Activated B cell treated with CpG ODN at 0.5 μM for 24 hours (primary cell): ENCODE data around the gene HERC6. TPM values are rescaled to one million over a fixed set of nuclear protein-coding genes. Genes with fewer than 3 reads are reported as not detected.

Experiments used
- ATAC-seq: fragments of 200-7000 bp; cut with Tn5 transposase; one replicate; pipeline ENCODE4 v1.10.0; 2021; ENCODE audit warnings: low read depth, mild to moderate bottlenecking, moderate library complexity
- CTCF ChIA-PET: fragments of 350-600 bp; sonication (Branson Sonifier 250); formaldehyde crosslinking; loops from one replicate; lab custom pipeline; 2021; ENCODE audit warnings: antibody characterized with exemption; lab: Charles Lee
- POLR2A ChIA-PET: fragments of 350-600 bp; sonication (Branson Sonifier 250); formaldehyde crosslinking; loops from one replicate; lab custom pipeline; 2021; ENCODE audit warnings: antibody characterized with exemption; lab: Charles Lee
- DNase-seq: peaks from one replicate; pipeline ENCODE4 v3.0.0; 2022
- H3K27ac Mint-ChIP-seq: one replicate; pipeline ENCODE4 v1.8.0; 2020; ENCODE audit warnings: mixed read lengths
- H3K27me3 Mint-ChIP-seq: one replicate; pipeline ENCODE4 v1.8.0; 2021; ENCODE audit warnings: mixed read lengths
- H3K36me3 Mint-ChIP-seq: one replicate; pipeline ENCODE4 v1.8.0; 2021; ENCODE audit warnings: low read depth, mixed read lengths
- H3K4me1 Mint-ChIP-seq: one replicate; pipeline ENCODE4 v1.8.0; 2021; ENCODE audit warnings: mixed read lengths
- H3K4me3 Mint-ChIP-seq: one replicate; pipeline ENCODE4 v1.8.0; 2020; ENCODE audit warnings: mild to moderate bottlenecking, mixed read lengths
- H3K9me3 Mint-ChIP-seq: one replicate; pipeline ENCODE4 v1.8.0; 2020; ENCODE audit warnings: mixed read lengths
- intact Hi-C: fragments of 100-400 bp; cut with micrococcal nuclease; formaldehyde crosslinking; loops from one replicate; pipeline ENCODE4 v1.15.1; 2024
- total RNA-seq: library from RNA; stranded (reverse); gene quantifications from 2 replicates; pipeline ENCODE4 v1.2.3, GENCODE V29; 2022
- TF ChIP-seq, protein P1 (sequence below): fragments of 200-600 bp; IDR thresholded peaks from one replicate; pipeline ENCODE4 v1.8.0; 2022; ENCODE audit warnings: antibody characterized with exemption, mild to moderate bottlenecking

Gene HERC6
- total RNA-seq, 1 donor from 2014 or later, result 11.4 TPM

DNA sequence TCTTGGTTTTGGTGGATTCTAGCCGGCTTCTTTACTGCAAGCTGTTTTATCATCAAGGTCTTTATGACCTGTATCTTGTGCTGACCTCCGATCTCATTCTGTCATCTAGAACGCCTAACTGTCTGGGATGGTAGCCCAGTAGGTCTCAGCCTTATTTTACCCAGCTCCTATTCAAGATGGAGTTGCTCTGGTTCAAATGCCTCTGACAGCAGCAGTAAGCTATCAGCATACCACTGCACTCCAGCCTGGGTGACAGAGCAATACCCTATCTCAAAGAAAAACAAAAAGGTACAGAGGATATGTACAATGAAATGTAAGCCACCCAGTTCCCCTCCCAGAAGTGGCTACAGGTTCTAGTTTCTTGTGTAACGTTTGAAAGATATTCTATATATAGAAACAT, 36.1 kb downstream of the HERC6 start:
- DNase-seq, result no peak
- Mint-ChIP-seq H3K27me3 (no peaks in the 10 kb centered on the region), H3K9me3 (no peaks in the 10 kb centered on the region), H3K27ac (no peak overlapping the region), H3K4me1 (no peaks in the 10 kb centered on the region), H3K4me3 (no peak overlapping the region), H3K36me3 (peaks cover 30% of the 10 kb centered on the region)
- intact Hi-C loops, result no loop called here
- TF ChIP-seq, protein P1, sequence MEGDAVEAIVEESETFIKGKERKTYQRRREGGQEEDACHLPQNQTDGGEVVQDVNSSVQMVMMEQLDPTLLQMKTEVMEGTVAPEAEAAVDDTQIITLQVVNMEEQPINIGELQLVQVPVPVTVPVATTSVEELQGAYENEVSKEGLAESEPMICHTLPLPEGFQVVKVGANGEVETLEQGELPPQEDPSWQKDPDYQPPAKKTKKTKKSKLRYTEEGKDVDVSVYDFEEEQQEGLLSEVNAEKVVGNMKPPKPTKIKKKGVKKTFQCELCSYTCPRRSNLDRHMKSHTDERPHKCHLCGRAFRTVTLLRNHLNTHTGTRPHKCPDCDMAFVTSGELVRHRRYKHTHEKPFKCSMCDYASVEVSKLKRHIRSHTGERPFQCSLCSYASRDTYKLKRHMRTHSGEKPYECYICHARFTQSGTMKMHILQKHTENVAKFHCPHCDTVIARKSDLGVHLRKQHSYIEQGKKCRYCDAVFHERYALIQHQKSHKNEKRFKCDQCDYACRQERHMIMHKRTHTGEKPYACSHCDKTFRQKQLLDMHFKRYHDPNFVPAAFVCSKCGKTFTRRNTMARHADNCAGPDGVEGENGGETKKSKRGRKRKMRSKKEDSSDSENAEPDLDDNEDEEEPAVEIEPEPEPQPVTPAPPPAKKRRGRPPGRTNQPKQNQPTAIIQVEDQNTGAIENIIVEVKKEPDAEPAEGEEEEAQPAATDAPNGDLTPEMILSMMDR, result no peak
- ATAC-seq, result no peak
- ChIA-PET CTCF (no interaction called here), POLR2A (no interaction called here)

- Mint-ChIP-seq H3K4me1 (no peaks in the 10 kb centered on the region), H3K27me3 (no peaks in the 10 kb centered on the region), H3K36me3 (peaks cover 26% of the 10 kb centered on the region), H3K9me3 (no peaks in the 10 kb centered on the region), H3K27ac (no peak overlapping the region), H3K4me3 (no peak overlapping the region)
- no peak for DNase-seq
- TF ChIP-seq, protein P1, result no peak
- ChIA-PET POLR2A (no interaction called here), CTCF (no interaction called here)
- no peak for ATAC-seq
- intact Hi-C loops, result no loop called here
These were observed 37.3 kb downstream of the HERC6 start for GRCh38 chr4:88415982-88416381.

DNA sequence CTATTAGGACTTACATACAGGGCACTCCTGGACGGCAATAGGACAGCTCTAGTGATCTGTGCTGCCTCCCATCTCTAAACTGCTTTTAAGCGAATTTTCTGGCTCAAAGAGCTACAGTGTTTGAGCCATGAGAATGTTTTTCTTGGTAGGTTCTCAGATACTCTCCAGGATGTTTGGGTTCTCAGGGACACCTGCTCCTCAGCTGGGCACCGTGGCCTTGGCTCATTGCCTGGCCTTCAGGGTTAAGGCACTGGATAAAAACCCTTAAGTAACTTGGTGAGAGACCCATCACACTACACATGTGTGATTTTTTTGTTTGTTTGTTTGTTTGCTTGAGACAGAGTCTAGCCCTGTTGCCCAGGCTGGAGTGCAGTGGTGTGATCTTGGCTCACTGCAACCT, 39.8 kb downstream of the HERC6 start:
- Mint-ChIP-seq H3K36me3 (peaks cover 22% of the 10 kb centered on the region), H3K4me3 (no peak overlapping the region), H3K27me3 (no peaks in the 10 kb centered on the region), H3K9me3 (no peaks in the 10 kb centered on the region), H3K4me1 (no peaks in the 10 kb centered on the region), H3K27ac (no peak overlapping the region)
- ChIA-PET POLR2A (no interaction called here), CTCF (no interaction called here)
- no peak for DNase-seq
- intact Hi-C loops, result no loop called here
- TF ChIP-seq, protein P1, result no peak
- no peak for ATAC-seq

- CTCF ChIA-PET, result no interaction called here
- POLR2A ChIA-PET, result no interaction called here
- intact Hi-C loops, result no loop called here
These were observed 41.2 kb downstream of the HERC6 start for GRCh38 chr4:88419874-88420273.

GRCh38 chr4:88420844-88421243, 42.2 kb downstream of the HERC6 start:
- intact Hi-C loops, result no loop called here
- Mint-ChIP-seq H3K27me3 (no peaks in the 10 kb centered on the region), H3K9me3 (no peaks in the 10 kb centered on the region), H3K4me1 (no peaks in the 10 kb centered on the region), H3K36me3 (peaks cover 16% of the 10 kb centered on the region), H3K27ac (no peak overlapping the region), H3K4me3 (no peak overlapping the region)
- no peak for DNase-seq
- ChIA-PET POLR2A (no interaction called here), CTCF (no interaction called here)
- no peak for ATAC-seq
- TF ChIP-seq, protein P1, result no peak

More at GRCh38 chr4:88419874-88420273, 41.2 kb downstream of the HERC6 start:
- ATAC-seq (no peak), DNase-seq (no peak)
- no peaks in the 10 kb centered on the region for H3K27me3 Mint-ChIP-seq
- H3K4me3 Mint-ChIP-seq, result no peak overlapping the region
- no peaks in the 10 kb centered on the region for H3K4me1 Mint-ChIP-seq
- H3K36me3 Mint-ChIP-seq, result peaks cover 17% of the 10 kb centered on the region
- H3K27ac Mint-ChIP-seq, result no peak overlapping the region
- no peaks in the 10 kb centered on the region for H3K9me3 Mint-ChIP-seq
- TF ChIP-seq, protein P1, result no peak
